WERI-Rb-1 (cell line): Measurements from ENCODE around the gene ATP6V0D1.
A peak's percentile ranks its signal among the peaks of the same experiment; 100 is the strongest.

Experiments
- DNase-seq: peaks from one replicate; pipeline ENCODE4 v3.0.0-alpha.2; 2020
- H3K27ac ChIP-seq: fragments of 250-450 bp; sonication (Bioruptor Pico); 2 replicates; pipeline ENCODE4 v1.5.1; 2020; ENCODE audit warnings: mild to moderate bottlenecking, moderate library complexity
- H3K27me3 ChIP-seq: fragments of 250-450 bp; sonication (Bioruptor Pico); 2 replicates; pipeline ENCODE4 v1.5.1; 2021; ENCODE audit warnings: mild to moderate bottlenecking, low read depth, moderate library complexity; ENCODE audit not compliant: insufficient read depth, severe bottlenecking
- H3K36me3 ChIP-seq: fragments of 250-450 bp; sonication (Bioruptor Pico); 2 replicates; pipeline ENCODE4 v1.5.1; 2020; ENCODE audit warnings: mild to moderate bottlenecking, moderate library complexity
- H3K4me3 ChIP-seq: 2 replicates; pipeline ENCODE4 v1.5.1; 2011; ENCODE audit warnings: low read depth, mild to moderate bottlenecking, control low read depth, low read length
- H3K9me3 ChIP-seq: fragments of 250-450 bp; sonication (Bioruptor Pico); 2 replicates; pipeline ENCODE4 v1.5.1; 2021; ENCODE audit warnings: mild to moderate bottlenecking, moderate library complexity; ENCODE audit not compliant: severe bottlenecking
- TF ChIP-seq, protein P1 (sequence below): IDR thresholded peaks from 2 replicates; pipeline ENCODE4 v1.5.1; 2011; ENCODE audit warnings: low read depth, mild to moderate bottlenecking, control low read depth, inconsistent platforms, low read length

Gene ATP6V0D1

GRCh38 chr16:67438098-67438791 lies 42.7 kb downstream of the ATP6V0D1 start:
- Histone ChIP-seq H3K36me3 (peaks cover 51% of the 10 kb centered on the region), H3K4me3 (no peak overlapping the region), H3K9me3 (no peaks in the 10 kb centered on the region), H3K27ac (no peak overlapping the region), H3K27me3 (no peaks in the 10 kb centered on the region)
- DNase-seq: no peak
- TF ChIP-seq, protein P1, sequence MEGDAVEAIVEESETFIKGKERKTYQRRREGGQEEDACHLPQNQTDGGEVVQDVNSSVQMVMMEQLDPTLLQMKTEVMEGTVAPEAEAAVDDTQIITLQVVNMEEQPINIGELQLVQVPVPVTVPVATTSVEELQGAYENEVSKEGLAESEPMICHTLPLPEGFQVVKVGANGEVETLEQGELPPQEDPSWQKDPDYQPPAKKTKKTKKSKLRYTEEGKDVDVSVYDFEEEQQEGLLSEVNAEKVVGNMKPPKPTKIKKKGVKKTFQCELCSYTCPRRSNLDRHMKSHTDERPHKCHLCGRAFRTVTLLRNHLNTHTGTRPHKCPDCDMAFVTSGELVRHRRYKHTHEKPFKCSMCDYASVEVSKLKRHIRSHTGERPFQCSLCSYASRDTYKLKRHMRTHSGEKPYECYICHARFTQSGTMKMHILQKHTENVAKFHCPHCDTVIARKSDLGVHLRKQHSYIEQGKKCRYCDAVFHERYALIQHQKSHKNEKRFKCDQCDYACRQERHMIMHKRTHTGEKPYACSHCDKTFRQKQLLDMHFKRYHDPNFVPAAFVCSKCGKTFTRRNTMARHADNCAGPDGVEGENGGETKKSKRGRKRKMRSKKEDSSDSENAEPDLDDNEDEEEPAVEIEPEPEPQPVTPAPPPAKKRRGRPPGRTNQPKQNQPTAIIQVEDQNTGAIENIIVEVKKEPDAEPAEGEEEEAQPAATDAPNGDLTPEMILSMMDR: no peak

GRCh38 chr16:67437513-67437912 lies 43.4 kb downstream of the ATP6V0D1 start:
- no peak overlapping the region for H3K27ac ChIP-seq
- H3K36me3 ChIP-seq: peaks cover 54% of the 10 kb centered on the region
- TF ChIP-seq, protein P1: no peak
- no peak overlapping the region for H3K4me3 ChIP-seq
- no peaks in the 10 kb centered on the region for H3K9me3 ChIP-seq
- no peaks in the 10 kb centered on the region for H3K27me3 ChIP-seq
- no peak for DNase-seq

DNA sequence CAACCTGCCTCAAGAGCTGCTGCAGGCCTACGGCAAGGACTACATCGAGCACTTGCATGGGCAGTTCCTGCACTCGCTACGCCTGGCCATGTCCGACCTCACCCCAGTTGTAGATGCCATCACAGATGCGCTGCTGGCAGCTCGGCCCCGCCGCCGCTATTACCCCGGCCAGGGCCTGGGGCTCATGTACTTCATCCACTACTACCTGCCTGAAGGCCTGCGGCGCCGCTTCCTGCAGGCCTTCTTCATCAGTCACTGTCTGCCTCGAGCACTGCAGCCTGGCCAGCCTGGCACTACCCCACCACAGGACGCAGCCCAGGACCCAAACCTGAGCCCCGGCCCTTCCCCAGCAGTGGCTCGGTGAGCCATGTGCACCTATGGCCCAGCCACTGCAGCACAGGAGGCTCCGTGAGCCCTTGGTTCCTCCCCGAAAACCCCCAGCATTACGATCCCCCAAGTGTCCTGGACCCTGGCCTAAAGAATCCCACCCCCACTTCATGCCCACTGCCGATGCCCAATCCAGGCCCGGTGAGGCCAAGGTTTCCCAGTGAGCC lies 44.2 kb downstream of the ATP6V0D1 start:
- no peak for DNase-seq
- peaks cover 54% of the 10 kb centered on the region for H3K36me3 ChIP-seq
- no peaks in the 10 kb centered on the region for H3K9me3 ChIP-seq
- no peak overlapping the region for H3K27ac ChIP-seq
- H3K4me3 ChIP-seq: no peak overlapping the region
- TF ChIP-seq, protein P1: no peak
- H3K27me3 ChIP-seq: no peaks in the 10 kb centered on the region

- Histone ChIP-seq H3K9me3 (no peaks in the 10 kb centered on the region), H3K27ac (peak overlapping the region; percentile 19; the same call in 1 of the 2 replicates), H3K27me3 (no peaks in the 10 kb centered on the region), H3K36me3 (peaks cover 54% of the 10 kb centered on the region), H3K4me3 (no peak overlapping the region)
- TF ChIP-seq, protein P1: no peak
- DNase-seq: no peak
Observed at GRCh38 chr16:67435758-67436164, 45.2 kb downstream of the ATP6V0D1 start.

GRCh38 chr16:67433131-67433719 lies 47.7 kb downstream of the ATP6V0D1 start:
- TF ChIP-seq, protein P1: no peak
- Histone ChIP-seq H3K27ac (peak overlapping the region; percentile 98), H3K4me3 (no peak overlapping the region), H3K27me3 (no peaks in the 10 kb centered on the region), H3K9me3 (no peaks in the 10 kb centered on the region), H3K36me3 (peaks cover 32% of the 10 kb centered on the region)
- DNase-seq: no peak
